HAP-1 (cell line): Measurements from ENCODE around the gene GLT1D1.
"Not testable (repeated sequence)": the region's sequence is repeated elsewhere in the genome, so short reads cannot be mapped to it uniquely, and the experiment has no call there.

Experiments used
- DNase-seq, 2 experiments: peaks; one replicate each; pipeline ENCODE4 v3.0.0-alpha.2; 2016 to 2020; ENCODE audit warnings: low spot score in 2 of 2
- H3K27me3 ChIP-seq: fragments of 250-450 bp; sonication (Bioruptor Pico); 2 replicates; pipeline ENCODE4 v1.5.1; 2020; ENCODE audit warnings: low read depth, mild to moderate bottlenecking, moderate library complexity
- H3K36me3 ChIP-seq: fragments of 250-450 bp; sonication (Bioruptor Pico); replicated peaks from 2 replicates; pipeline ENCODE4 v1.5.1; 2020; ENCODE audit warnings: mild to moderate bottlenecking
- H3K4me1 ChIP-seq: fragments of 250-450 bp; sonication (Bioruptor Pico); 2 replicates; pipeline ENCODE4 v1.5.1; 2020; ENCODE audit warnings: mild to moderate bottlenecking
- H3K4me3 ChIP-seq: fragments of 250-450 bp; sonication (Bioruptor Pico); 2 replicates; pipeline ENCODE4 v1.5.1; 2020; ENCODE audit warnings: mild to moderate bottlenecking, moderate library complexity
- H3K9me3 ChIP-seq: fragments of 250-450 bp; sonication (Bioruptor Pico); 2 replicates; pipeline ENCODE4 v1.5.1; 2020; ENCODE audit warnings: mild to moderate bottlenecking, moderate library complexity
- in situ Hi-C: fragments of 300-500 bp; cut with MboI; formaldehyde crosslinking; loops from 3 replicates; pipeline ENCODE4 v1.14.3; 2020; ENCODE audit warnings: low sequenced_read_pairs, inconsistent platforms, mixed read lengths

GLT1D1 gene

DNA sequence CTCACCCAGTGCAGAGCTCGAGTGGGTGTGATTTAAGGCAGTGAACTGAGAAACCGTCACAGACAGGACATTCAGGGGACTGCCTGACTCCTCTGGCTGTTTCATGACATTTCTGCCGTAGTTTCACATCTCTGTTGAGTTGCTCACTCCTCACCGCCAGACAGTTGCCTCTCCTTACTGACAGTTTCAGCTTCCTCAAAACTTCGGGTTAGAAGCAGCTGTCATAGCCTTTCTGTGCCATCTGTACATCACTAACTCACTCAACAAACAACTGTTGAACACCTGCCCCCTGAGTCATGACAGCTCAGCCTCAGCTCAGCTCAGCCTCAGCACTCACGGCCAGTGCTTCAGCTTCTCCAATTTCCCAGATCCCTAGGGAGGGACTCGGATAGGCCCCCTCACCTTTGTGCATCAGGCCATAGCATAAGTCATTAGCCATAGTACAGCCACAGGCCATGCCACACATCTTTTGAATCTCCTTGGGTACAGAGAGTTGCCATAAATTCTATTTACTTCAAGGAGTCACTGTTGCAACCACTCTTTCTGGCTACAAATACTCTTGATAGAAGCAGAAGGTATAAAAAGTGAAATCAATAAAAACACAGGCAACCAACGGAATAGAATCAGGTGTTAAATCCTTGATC is 23.3 kb upstream of the GLT1D1 start:
- in situ Hi-C loops, result no loop called here
- Histone ChIP-seq H3K27me3 (no peaks in the 10 kb centered on the region), H3K36me3 (no peaks in the 10 kb centered on the region), H3K4me3 (no peak overlapping the region), H3K4me1 (no peaks in the 10 kb centered on the region), H3K9me3 (no peaks in the 10 kb centered on the region)
- no peak for DNase-seq

DNA sequence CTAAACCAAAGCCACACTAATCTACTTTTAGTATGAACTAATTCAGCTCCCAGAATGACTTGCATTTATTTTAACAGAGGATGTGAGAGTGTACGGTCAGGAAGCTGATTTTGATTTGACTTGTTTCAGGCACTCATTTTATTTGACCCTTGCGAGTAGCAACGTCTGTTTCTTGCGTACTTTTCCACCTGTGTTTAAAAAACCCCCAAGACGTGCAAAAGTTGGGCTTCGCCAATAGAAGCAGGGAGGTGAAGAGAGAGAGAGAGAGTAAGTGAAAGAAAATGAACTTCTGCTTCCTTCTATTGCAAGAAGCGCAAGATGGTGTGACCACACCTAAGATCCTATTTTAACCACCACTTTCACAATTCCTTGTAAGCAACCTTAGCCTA is 22.8 kb upstream of the GLT1D1 start:
- no peak for DNase-seq
- in situ Hi-C loops, result no loop called here

DNA sequence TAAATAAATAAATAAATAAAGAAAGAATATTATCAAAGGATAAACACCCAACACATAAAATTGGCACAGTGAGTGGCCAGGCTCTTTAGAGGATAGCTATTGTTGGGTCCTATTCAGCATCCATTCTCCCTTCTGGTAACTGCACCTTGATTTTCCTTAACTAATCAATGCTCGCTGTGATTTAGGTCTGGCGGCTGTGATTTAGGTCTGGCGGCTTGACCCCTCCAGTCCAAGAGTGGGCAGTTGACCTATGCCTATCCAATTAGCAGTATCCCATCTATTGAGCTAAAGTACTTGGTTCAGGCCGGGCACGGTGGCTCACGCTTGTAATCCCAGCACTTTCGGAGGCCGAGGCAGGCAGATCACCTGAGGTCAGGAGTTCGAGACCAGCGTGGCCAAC is 19.9 kb upstream of the GLT1D1 start:
- no peaks in the 10 kb centered on the region for H3K36me3 ChIP-seq
- DNase-seq, result no peak
- in situ Hi-C loops, result no loop called here

More for the DNA sequence above, 22.8 kb upstream of the GLT1D1 start:
- no peaks in the 10 kb centered on the region for H3K36me3 ChIP-seq
- H3K27me3 ChIP-seq, result no peaks in the 10 kb centered on the region
- no peaks in the 10 kb centered on the region for H3K4me1 ChIP-seq
- no peaks in the 10 kb centered on the region for H3K9me3 ChIP-seq
- no peak overlapping the region for H3K4me3 ChIP-seq

DNA sequence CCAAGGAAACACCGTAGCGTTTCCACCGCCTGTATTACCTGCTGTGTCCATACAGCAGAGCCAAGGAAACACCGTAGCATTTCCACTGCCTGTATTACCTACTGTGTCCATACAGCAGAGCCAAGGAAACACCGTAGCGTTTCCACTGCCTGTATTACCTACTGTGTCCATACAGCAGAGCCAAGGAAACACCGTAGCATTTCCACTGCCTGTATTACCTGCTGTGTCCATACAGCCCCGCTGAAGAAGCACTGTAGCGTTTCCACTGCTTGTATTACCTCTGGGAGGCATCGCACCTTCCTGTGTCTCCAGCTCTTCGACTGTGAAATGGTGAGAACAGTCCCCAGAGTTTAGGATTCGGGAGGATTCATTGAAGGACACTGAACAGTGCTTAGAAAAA is 13.4 kb upstream of the GLT1D1 start:
- in situ Hi-C loops, H3K4me1 ChIP-seq, DNase-seq, H3K27me3 ChIP-seq, H3K4me3 ChIP-seq, H3K36me3 ChIP-seq, H3K9me3 ChIP-seq: not testable (repeated sequence)

More for the DNA sequence above, 19.9 kb upstream of the GLT1D1 start:
- Histone ChIP-seq H3K4me1 (no peaks in the 10 kb centered on the region), H3K4me3 (no peak overlapping the region), H3K27me3 (no peaks in the 10 kb centered on the region), H3K9me3 (no peaks in the 10 kb centered on the region)

DNA sequence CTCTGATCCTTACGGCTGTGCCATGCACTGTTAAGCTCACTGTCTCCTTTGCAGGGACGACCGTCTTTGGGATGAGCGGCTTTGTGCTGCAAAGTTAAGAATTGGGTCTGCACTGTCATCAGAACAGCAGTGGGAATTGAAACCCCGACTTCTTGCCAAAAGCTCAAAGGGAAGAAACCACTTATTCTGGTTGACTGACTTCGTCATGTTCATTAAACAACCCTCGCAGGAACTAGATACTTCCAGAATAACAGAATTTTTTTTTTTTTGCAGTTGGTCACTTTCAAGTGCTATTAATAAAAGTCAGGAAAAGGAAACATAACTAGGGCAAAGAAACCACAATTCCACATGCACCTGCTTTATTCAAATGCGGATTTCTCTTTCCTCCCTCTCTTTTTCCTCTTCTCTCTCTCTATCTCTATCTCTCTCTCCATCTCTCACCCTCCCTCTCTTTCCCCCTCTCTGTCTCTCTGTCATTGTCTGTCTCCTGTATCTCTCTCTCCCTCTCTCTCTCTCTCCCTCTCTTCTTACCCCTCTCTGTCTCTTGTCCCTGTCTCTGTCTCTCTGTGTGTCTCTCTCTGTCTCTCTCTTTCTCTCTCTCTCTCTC is 12.3 kb upstream of the GLT1D1 start:
- DNase-seq, result no peak
- Histone ChIP-seq H3K4me1 (no peaks in the 10 kb centered on the region), H3K27me3 (no peaks in the 10 kb centered on the region), H3K4me3 (no peak overlapping the region), H3K36me3 (no peaks in the 10 kb centered on the region), H3K9me3 (no peaks in the 10 kb centered on the region)
- in situ Hi-C loops, result no loop called here

DNA sequence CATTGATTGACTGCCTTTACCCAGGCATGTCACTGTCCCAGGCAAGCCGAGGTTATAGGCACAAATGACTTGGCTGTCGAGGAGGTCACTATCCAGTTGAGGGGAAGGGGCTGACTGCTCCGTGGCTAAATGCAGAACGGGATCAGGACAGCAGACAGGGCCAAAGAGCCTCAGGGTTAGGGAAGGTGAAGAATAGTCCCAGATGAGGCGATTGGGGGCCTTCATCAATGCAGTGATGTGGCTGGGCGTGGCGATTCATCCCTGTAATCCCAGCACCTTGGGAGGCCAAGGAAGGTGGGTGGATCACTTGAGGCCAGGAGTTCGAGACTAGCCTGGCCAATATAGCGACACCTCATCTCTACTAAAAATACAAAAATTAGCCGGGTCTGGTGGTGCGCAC is 10.7 kb upstream of the GLT1D1 start:
- Histone ChIP-seq H3K9me3 (no peaks in the 10 kb centered on the region), H3K4me3 (no peak overlapping the region), H3K36me3 (no peaks in the 10 kb centered on the region), H3K27me3 (no peaks in the 10 kb centered on the region), H3K4me1 (no peaks in the 10 kb centered on the region)
- in situ Hi-C loops, result no loop called here
- DNase-seq, result no peak

DNA sequence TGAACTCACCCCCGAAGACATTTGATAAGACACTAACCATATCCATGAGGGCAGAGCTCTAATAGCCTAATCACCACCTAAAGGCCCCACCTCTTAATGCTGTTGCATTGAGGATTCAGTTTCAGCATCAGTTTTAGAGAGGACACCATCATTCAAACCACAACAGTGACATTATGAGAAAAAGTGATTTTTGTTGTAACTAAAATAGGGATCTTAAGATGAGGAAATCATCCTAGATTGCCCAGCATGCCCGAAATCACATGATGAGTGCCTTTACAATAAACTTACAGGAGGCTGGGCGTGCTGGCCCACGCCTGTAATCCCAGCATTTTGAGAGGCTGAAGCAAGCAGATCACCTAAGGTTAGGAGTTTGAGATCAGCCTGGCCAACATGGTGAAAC is 9.7 kb upstream of the GLT1D1 start:
- DNase-seq, result no peak
- H3K27me3 ChIP-seq, result no peaks in the 10 kb centered on the region
- no peaks in the 10 kb centered on the region for H3K9me3 ChIP-seq
- H3K4me1 ChIP-seq, result no peaks in the 10 kb centered on the region
- in situ Hi-C loops, result no loop called here
- no peaks in the 10 kb centered on the region for H3K36me3 ChIP-seq
- no peak overlapping the region for H3K4me3 ChIP-seq

DNA sequence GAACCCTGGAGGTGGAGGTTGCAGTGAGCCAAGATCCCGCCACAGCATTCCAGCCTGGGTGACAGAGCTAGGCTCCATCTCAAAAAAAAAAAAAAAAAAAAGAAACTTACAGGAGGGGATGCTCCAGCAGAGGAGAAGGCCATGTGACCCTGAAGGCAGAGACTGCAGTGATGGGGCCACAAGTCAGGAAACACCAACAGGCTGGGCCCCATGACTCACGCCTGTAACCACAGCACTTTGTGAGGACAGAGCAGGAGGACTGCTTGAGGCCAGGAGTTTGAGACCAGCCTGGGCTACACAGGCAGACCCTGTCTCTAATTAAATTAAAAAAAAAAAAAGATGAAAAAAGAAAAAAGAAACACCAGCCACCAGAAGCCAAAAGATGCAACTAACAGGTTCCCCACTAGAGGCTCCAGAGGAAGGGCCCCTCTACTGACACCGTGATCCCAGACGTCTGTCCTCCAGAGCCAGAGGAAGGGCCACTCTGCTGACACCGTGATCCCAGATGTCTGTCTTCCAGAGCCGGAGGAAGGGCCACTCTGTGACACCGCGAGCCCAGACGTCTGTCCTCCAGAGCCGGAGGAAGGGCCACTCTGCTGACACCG is 9.1 kb upstream of the GLT1D1 start:
- no peaks in the 10 kb centered on the region for H3K9me3 ChIP-seq
- no peak for DNase-seq
- in situ Hi-C loops, result no loop called here
- no peaks in the 10 kb centered on the region for H3K36me3 ChIP-seq
- H3K4me3 ChIP-seq, result no peak overlapping the region
- no peaks in the 10 kb centered on the region for H3K4me1 ChIP-seq
- no peaks in the 10 kb centered on the region for H3K27me3 ChIP-seq

DNA sequence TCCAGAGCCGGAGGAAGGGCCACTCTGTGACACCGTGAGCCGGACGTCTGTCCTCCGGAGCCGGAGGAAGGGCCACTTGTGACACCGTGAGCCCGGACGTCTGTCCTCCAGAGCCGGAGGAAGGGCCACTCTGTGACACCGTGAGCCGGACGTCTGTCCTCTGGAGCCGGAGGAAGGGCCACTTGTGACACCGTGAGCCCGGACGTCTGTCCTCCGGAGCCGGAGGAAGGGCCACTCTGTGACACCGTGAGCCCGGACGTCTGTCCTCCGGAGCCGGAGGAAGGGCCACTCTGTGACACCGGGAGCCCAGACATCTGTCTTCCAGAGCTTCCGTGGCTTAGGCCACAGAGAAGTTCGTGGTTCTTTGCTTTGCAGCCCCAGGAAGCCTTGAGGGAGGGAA is 6.6 kb upstream of the GLT1D1 start:
- H3K9me3 ChIP-seq, DNase-seq, H3K36me3 ChIP-seq, H3K4me3 ChIP-seq, H3K4me1 ChIP-seq, H3K27me3 ChIP-seq, in situ Hi-C loops: not testable (repeated sequence)

DNA sequence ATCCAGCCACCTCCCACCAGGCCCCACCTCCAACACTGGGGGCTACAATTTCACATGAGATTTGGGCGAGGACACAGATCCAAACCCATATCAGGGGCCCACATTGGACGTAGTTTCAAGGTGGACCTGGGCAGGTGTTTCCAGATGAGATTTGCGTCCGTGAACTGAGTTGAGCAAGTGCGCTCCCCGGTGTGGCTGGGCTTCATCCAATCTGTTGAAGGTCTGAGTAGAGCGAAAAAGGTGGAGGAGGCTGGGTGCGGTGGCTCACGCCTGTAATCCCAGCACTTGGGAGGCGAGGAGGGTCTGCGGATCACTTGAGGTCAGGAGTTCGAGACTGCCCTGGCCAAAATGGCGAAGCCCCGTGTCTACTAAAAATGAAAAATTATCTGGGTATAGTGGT is 4.9 kb upstream of the GLT1D1 start:
- Histone ChIP-seq H3K36me3 (no peaks in the 10 kb centered on the region), H3K4me3 (no peak overlapping the region), H3K4me1 (no peaks in the 10 kb centered on the region), H3K27me3 (no peaks in the 10 kb centered on the region), H3K9me3 (no peaks in the 10 kb centered on the region)
- no peak for DNase-seq
- in situ Hi-C loops, result no loop called here

DNA sequence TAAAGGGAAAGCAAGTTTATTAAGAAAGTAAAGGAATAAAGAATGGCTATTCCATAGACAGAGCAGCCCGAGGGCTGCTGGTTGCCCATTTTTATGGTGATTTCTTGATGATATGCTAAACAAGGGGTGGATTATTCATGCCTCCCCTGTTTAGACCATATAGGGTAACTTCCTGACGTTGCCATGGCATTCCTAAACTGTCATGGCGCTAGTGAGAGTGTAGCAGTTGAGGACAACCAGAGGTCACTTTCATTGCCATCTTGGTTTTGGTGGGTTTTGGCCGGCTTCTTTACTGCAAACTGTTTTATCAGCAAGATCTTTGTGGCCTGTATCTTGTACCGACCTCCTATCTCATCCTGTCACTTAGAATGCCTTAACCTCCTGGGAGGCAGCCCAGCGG is 3.5 kb upstream of the GLT1D1 start:
- H3K27me3 ChIP-seq, H3K36me3 ChIP-seq, H3K9me3 ChIP-seq, in situ Hi-C loops, H3K4me3 ChIP-seq, DNase-seq, H3K4me1 ChIP-seq: not testable (repeated sequence)

DNA sequence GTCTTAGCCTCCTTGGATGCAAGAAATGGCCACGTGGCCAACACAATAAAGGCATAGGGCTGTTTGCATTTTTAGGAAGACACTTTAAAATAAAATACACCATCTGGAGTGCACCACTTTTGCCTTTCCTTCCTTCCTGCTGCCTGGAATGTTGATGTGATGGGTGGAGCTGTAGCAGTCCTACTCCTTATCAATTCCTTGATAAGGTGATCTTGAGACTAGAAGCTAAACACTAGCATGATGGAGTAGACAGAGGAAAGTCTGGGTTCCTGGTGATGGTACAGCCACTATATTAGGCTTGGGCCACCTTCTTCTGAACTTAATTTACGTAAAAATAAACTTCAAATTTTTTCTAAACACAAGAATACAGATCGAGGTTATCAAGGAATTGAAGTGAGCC is 2.9 kb upstream of the GLT1D1 start:
- H3K36me3 ChIP-seq, result no peaks in the 10 kb centered on the region
- no peaks in the 10 kb centered on the region for H3K27me3 ChIP-seq
- H3K4me3 ChIP-seq, result no peak overlapping the region
- H3K9me3 ChIP-seq, result no peaks in the 10 kb centered on the region
- H3K4me1 ChIP-seq, result no peaks in the 10 kb centered on the region
- DNase-seq, result no peak
- in situ Hi-C loops, result no loop called here

DNA sequence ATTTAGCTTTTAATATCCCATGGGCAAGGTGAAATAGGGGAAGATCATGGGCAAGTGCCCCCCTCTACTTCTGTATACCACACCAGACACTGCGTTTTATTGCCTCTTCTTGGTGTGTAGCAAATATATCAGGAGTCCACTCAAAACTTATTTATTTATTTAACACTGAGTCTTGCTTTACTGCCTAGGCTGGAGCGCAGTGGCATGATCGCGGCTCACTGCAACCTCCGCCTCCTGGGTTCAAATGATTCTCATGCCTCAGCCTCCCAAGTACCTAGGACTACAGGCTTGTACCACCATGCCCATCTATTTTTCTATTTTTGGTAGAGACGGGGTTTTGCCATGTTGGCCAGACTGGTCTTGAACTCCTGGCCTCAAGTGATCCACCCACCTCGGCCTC is 1.8 kb upstream of the GLT1D1 start:
- DNase-seq, H3K9me3 ChIP-seq, H3K36me3 ChIP-seq, H3K27me3 ChIP-seq, in situ Hi-C loops, H3K4me3 ChIP-seq, H3K4me1 ChIP-seq: not testable (repeated sequence)

DNA sequence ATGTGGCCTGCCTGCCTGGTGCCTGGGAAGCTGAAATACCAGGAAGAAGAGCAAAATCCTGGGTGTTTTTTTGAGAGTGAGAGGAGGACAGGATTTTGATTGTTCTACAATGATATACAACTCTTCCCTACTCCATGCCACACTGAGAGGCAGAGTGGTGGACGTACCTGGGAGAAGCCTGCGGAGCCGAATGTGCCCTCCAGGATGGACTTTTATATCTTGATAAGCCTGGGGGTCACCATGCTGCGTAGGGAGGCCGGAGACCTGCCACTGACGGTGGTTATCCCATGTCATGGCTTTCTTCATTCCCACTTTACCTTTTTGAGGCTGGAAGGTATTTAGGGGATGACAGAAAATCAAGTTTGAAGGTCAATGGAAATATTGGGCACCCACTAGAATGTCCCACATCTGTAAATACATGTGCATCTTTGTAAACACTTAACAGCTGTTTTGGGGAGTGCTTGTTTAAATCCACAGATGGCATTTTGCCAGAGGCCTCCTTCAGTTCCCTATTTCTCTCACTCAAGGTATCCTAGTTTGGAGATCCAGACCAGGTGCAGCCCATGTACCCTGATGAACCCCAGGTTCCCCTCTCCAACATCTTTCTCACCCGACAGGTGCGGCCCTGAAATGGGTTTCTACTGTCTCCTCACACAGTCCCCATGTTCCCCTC is 1.1 kb upstream of the GLT1D1 start:
- DNase-seq, result no peak
- Histone ChIP-seq H3K4me1 (no peaks in the 10 kb centered on the region), H3K9me3 (no peaks in the 10 kb centered on the region), H3K4me3 (no peak overlapping the region), H3K36me3 (no peaks in the 10 kb centered on the region), H3K27me3 (no peaks in the 10 kb centered on the region)
- in situ Hi-C loops, result no loop called here
